ENCODE data around the gene ANKS1A. TPM values are rescaled to one million over a fixed set of nuclear protein-coding genes. Genes with fewer than 3 reads are reported as not detected.

Gene ANKS1A
- total RNA-seq, 2 donors from 2014 or later, result 20.5 to 68.4 TPM

GRCh38 chr6:35051997-35052583 lies 163.0 kb downstream of the ANKS1A start:
- H3K4me1 ChIP-seq (replicated peaks), result no peaks in the 10 kb centered on the region
- no peaks in the 10 kb centered on the region for H3K36me3 ChIP-seq
- H3K9me3 ChIP-seq, result no peaks in the 10 kb centered on the region
- WGBS, result 91% methylated on average over 7 of the region's 7 CpGs
- TF ChIP-seq POLR2AphosphoS5 (IDR thresholded peaks at IDR 0.05) (no peak), POLR2A (IDR thresholded peaks at IDR 0.05) (no peak), CTCF (IDR thresholded peaks at IDR 0.05) (no peak)
- peak overlapping the region in 1 of 2 donors; percentile 54 for H3K27ac ChIP-seq
- DNase-seq (ENCODE audit: low spot score), result no peak
- H3K27me3 ChIP-seq (replicated peaks; ENCODE audit: insufficient read depth), result no peaks in the 10 kb centered on the region
- no peak overlapping the region for H3K4me3 ChIP-seq
- intact Hi-C loops (cut with DNase I), result no loop called here

- 56% methylated on average over 9 of the region's 9 CpGs for WGBS
- Histone ChIP-seq H3K4me3 (no peak overlapping the region), H3K36me3 (no peaks in the 10 kb centered on the region), H3K4me1 (replicated peaks) (no peaks in the 10 kb centered on the region), H3K27ac (peak overlapping the region; percentile 25 to 54), H3K9me3 (no peaks in the 10 kb centered on the region), H3K27me3 (replicated peaks; ENCODE audit: insufficient read depth) (no peaks in the 10 kb centered on the region)
- no peak for DNase-seq (ENCODE audit: low spot score)
- TF ChIP-seq POLR2A (IDR thresholded peaks at IDR 0.05) (no peak), POLR2AphosphoS5 (IDR thresholded peaks at IDR 0.05) (peak; percentile 8), CTCF (IDR thresholded peaks at IDR 0.05) (no peak)
- intact Hi-C loops (cut with DNase I), result no loop called here
Observed at GRCh38 chr6:35052694-35053565, 163.9 kb downstream of the ANKS1A start.

GRCh38 chr6:35053701-35054100 lies 164.6 kb downstream of the ANKS1A start:
- Histone ChIP-seq H3K36me3 (no peaks in the 10 kb centered on the region), H3K4me3 (no peak overlapping the region), H3K27ac (peak overlapping the region in 1 of 2 donors; percentile 25), H3K4me1 (replicated peaks) (no peaks in the 10 kb centered on the region), H3K9me3 (no peaks in the 10 kb centered on the region), H3K27me3 (replicated peaks; ENCODE audit: insufficient read depth) (no peaks in the 10 kb centered on the region)
- no peak for DNase-seq (ENCODE audit: low spot score)
- WGBS, result 93% methylated on average over 3 of the region's 3 CpGs
- intact Hi-C loops (cut with DNase I), result no loop called here
- TF ChIP-seq POLR2AphosphoS5 (IDR thresholded peaks at IDR 0.05) (no peak), CTCF (IDR thresholded peaks at IDR 0.05) (no peak), POLR2A (IDR thresholded peaks at IDR 0.05) (no peak)

- H3K4me1 ChIP-seq (replicated peaks), result no peaks in the 10 kb centered on the region
- H3K9me3 ChIP-seq, result no peaks in the 10 kb centered on the region
- H3K36me3 ChIP-seq, result no peaks in the 10 kb centered on the region
- no peak for DNase-seq (ENCODE audit: low spot score)
- H3K4me3 ChIP-seq, result no peak overlapping the region
- H3K27me3 ChIP-seq (replicated peaks; ENCODE audit: insufficient read depth), result no peaks in the 10 kb centered on the region
- intact Hi-C loops (cut with DNase I), result no loop called here
- 94% methylated on average over 8 of the region's 8 CpGs for whole genome bisulfite sequencing
- TF ChIP-seq POLR2AphosphoS5 (IDR thresholded peaks at IDR 0.05) (no peak), POLR2A (IDR thresholded peaks at IDR 0.05) (no peak), CTCF (IDR thresholded peaks at IDR 0.05) (no peak)
- no peak overlapping the region for H3K27ac ChIP-seq
Observed at GRCh38 chr6:35054106-35054742, 165.2 kb downstream of the ANKS1A start.
